ENCODE data around the gene ZNF618. TPM values are rescaled to one million over a fixed set of nuclear protein-coding genes. Genes with fewer than 3 reads are reported as not detected.

The ZNF618 gene
- polyA plus RNA-seq, 1 experiment, result 8.7 TPM

DNA sequence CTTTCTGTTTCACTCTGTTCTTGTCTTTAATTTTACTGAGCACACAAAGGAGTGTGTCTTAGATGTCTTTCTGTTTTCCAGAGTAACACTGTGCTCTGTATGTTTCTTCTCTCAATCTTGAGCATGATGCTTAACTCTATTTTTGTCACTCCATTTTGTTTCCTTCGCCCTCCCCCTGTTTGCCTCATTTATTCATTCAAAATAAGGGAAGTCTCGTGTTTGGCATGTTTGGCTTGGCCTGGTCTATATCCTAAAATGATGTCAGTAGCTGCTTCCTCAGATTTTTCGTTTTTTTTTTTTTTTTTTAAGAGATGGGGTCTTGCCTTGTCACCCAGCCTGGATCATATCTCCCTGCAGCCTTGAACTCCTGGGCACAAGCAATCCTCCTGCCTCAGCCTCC is 22.0 kb downstream of the ZNF618 start:
- POLR2A ChIA-PET, result no interaction called here

GRCh38 chr9:113898596-113898995 is 22.5 kb downstream of the ZNF618 start:
- ChIA-PET CTCF (no interaction called here), POLR2A (no interaction called here)
- no peak for DNase-seq (ENCODE audit: low read depth, low spot score)

More for the DNA sequence above, 22.0 kb downstream of the ZNF618 start:
- TF ChIP-seq CTCF (IDR thresholded peaks at IDR 0.05; ENCODE audit: low read depth, low read length), result no peak
- no peak overlapping the region for H3K4me3 ChIP-seq (ENCODE audit: low read depth, low read length)
- DNase-seq (ENCODE audit: low read depth, low spot score), result no peak
- no peak overlapping the region for H3K27ac ChIP-seq (ENCODE audit: low read depth, low read length)
- no peaks in the 10 kb centered on the region for H3K9me3 ChIP-seq (ENCODE audit: control insufficient read depth, insufficient read depth, low read length)
- CTCF ChIA-PET, result interaction anchor here (0.9 kb wide), 1 partner anchor 35 kb away, joined by 4 read pairs; no protein-coding TSS in a partner anchor
- no peaks in the 10 kb centered on the region for H3K27me3 ChIP-seq (ENCODE audit: control insufficient read depth, insufficient read depth, low read length)

GRCh38 chr9:113899205-113899604 is 23.1 kb downstream of the ZNF618 start:
- POLR2A ChIA-PET, result no interaction called here
- H3K27ac ChIP-seq (ENCODE audit: low read depth, low read length), result no peak overlapping the region
- H3K4me3 ChIP-seq (ENCODE audit: low read depth, low read length), result no peak overlapping the region
- TF ChIP-seq CTCF (IDR thresholded peaks at IDR 0.05; ENCODE audit: low read depth, low read length), result no peak
- CTCF ChIA-PET, result no interaction called here
- no peaks in the 10 kb centered on the region for H3K27me3 ChIP-seq (ENCODE audit: control insufficient read depth, insufficient read depth, low read length)
- DNase-seq (ENCODE audit: low read depth, low spot score), result no peak
- H3K9me3 ChIP-seq (ENCODE audit: control insufficient read depth, insufficient read depth, low read length), result no peaks in the 10 kb centered on the region

More at GRCh38 chr9:113898596-113898995, 22.5 kb downstream of the ZNF618 start:
- Histone ChIP-seq H3K27ac (ENCODE audit: low read depth, low read length) (no peak overlapping the region), H3K9me3 (ENCODE audit: control insufficient read depth, insufficient read depth, low read length) (no peaks in the 10 kb centered on the region), H3K27me3 (ENCODE audit: control insufficient read depth, insufficient read depth, low read length) (no peaks in the 10 kb centered on the region), H3K4me3 (ENCODE audit: low read depth, low read length) (no peak overlapping the region)
- no peak for TF ChIP-seq CTCF (IDR thresholded peaks at IDR 0.05; ENCODE audit: low read depth, low read length)

GRCh38 chr9:113901221-113901688 is 25.1 kb downstream of the ZNF618 start:
- TF ChIP-seq CTCF (IDR thresholded peaks at IDR 0.05; ENCODE audit: low read depth, low read length), result no peak
- POLR2A ChIA-PET, result no interaction called here
- Histone ChIP-seq H3K27ac (ENCODE audit: low read depth, low read length) (no peak overlapping the region), H3K4me3 (ENCODE audit: low read depth, low read length) (no peak overlapping the region), H3K27me3 (ENCODE audit: control insufficient read depth, insufficient read depth, low read length) (no peaks in the 10 kb centered on the region), H3K9me3 (ENCODE audit: control insufficient read depth, insufficient read depth, low read length) (no peaks in the 10 kb centered on the region)
- CTCF ChIA-PET, result no interaction called here
- no peak for DNase-seq (ENCODE audit: low read depth, low spot score)

DNA sequence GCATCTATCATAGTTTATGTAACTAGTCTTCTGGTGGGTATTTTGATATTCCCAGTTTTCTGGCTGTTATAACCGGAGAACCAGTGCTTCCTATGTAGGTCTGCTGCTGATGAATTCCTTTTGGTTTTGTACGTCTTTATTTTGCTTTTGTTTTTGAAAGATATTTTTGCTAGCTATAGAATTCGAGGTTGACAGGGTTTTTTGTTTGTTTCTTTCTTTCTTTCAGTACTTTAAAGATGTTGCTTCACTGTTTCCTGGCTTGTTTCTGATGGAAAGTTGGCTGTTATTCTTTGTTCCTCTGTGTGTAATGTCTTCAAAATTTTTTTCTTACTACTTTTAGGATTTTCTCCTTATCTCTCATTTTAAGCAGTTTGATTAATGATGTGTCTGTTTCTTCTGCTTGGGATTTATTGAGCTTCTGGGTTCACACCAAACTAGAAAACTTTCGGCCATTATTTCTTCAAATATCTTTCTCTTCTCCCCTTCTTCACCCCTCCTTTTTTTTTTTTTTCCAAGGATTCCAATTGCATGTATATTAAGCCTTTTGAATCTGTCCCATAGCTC is 27.5 kb downstream of the ZNF618 start:
- Histone ChIP-seq H3K9me3 (ENCODE audit: control insufficient read depth, insufficient read depth, low read length) (no peaks in the 10 kb centered on the region), H3K27me3 (ENCODE audit: control insufficient read depth, insufficient read depth, low read length) (no peaks in the 10 kb centered on the region), H3K27ac (ENCODE audit: low read depth, low read length) (no peak overlapping the region), H3K4me3 (ENCODE audit: low read depth, low read length) (no peak overlapping the region)
- no peak for TF ChIP-seq CTCF (IDR thresholded peaks at IDR 0.05; ENCODE audit: low read depth, low read length)
- no peak for DNase-seq (ENCODE audit: low read depth, low spot score)
- ChIA-PET CTCF (no interaction called here), POLR2A (interaction anchor here (0.7 kb wide), 1 partner anchor 208 kb away, joined by 5 read pairs; no protein-coding TSS in a partner anchor)
